Stimulated activated memory B cell treated with anti-CD40 and anti-IgM and Interleukin-4, amounts not matched to agents 10 μg/mL and 1 μg/mL and 100 μg/mL, for 72 hours (primary cell): Measurements from ENCODE around the gene RUFY4.
"Not testable (repeated sequence)": the region's sequence is repeated elsewhere in the genome, so short reads cannot be mapped to it uniquely, and the experiment has no call there.

Experiments used
- ATAC-seq: fragments of 150-1000 bp; cut with Tn5 transposase; 2 replicates; pipeline ENCODE4 v1.10.0; 2021
- H3K27ac Mint-ChIP-seq: one replicate; pipeline ENCODE4 v1.8.0; 2022; ENCODE audit warnings: mild to moderate bottlenecking, mixed read lengths
- H3K27me3 Mint-ChIP-seq: one replicate; pipeline ENCODE4 v1.8.0; 2022; ENCODE audit warnings: mixed read lengths
- H3K36me3 Mint-ChIP-seq: one replicate; pipeline ENCODE4 v1.8.0; 2022; ENCODE audit warnings: mixed read lengths
- H3K4me1 Mint-ChIP-seq: one replicate; pipeline ENCODE4 v1.8.0; 2022; ENCODE audit warnings: mixed read lengths
- H3K4me3 Mint-ChIP-seq: one replicate; pipeline ENCODE4 v1.8.0; 2022; ENCODE audit warnings: mild to moderate bottlenecking, moderate library complexity, mixed read lengths
- H3K9me3 Mint-ChIP-seq: one replicate; pipeline ENCODE4 v1.8.0; 2022; ENCODE audit warnings: mixed read lengths

The RUFY4 gene

DNA sequence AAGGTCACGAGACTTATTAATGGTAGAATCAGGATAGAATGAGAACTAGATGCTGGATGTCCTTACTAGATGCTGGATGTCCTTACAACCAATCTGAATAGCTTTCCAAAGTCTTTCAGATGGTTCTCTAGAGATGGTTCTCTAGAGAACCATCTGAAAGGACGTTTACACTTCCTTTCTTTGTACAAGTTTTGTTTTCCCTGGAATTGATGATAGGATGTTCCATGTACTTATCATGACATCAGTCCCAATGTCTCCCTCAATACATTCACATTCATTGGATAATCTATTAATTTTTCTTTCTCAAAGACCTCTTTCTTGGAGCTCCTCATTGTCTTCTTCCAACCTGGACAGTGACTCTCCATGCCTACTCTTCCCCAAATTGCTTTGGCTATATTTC is 28.2 kb upstream of the RUFY4 start:
- H3K9me3 Mint-ChIP-seq, result peaks cover 9% of the 10 kb centered on the region
- no peak for ATAC-seq
- H3K4me3 Mint-ChIP-seq, result no peak overlapping the region
- peaks cover 22% of the 10 kb centered on the region for H3K27me3 Mint-ChIP-seq
- peaks cover 12% of the 10 kb centered on the region for H3K36me3 Mint-ChIP-seq
- no peak overlapping the region for H3K27ac Mint-ChIP-seq
- peaks cover under 1% of the 10 kb centered on the region for H3K4me1 Mint-ChIP-seq

DNA sequence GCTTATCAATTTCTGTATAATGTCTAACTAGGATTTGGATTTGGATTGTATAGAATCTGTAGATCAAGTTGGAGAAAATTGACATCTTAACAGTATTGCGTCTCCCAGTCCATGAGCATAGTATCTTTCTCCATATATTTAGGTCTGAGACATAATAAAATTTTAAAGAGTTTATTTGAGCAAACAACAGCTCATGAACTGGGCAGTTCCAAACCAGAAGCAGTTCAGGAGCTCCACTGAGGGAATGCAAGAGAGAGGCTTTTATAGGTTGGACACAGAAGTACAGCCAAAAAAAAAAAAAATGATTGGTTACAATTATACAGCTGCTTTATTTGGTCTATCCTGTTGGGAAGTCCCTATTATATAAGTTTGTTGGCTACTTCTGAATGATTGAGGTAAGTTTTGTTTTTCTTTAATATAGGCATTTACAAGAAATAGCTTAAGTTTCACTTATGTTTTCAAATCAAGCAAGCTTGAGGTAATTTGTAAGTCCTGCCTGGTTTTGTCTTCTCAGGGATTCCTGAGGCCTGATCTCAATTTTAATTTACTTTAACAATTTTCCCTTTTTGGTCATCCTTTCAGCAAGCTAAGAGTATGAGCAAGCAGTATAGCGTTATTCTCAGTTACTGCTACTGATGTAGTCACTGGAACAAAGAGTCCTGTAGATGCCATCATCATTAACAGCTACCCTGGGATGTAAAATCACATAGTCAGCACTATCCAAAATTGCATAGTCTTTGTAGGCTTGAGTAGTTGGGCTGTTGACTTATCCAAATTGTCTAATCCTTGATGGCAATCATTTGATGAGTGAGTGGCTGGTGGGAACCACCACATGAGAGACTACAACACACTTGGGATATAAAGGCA is 27.5 kb upstream of the RUFY4 start:
- Mint-ChIP-seq H3K27ac (no peak overlapping the region), H3K36me3 (peaks cover 12% of the 10 kb centered on the region), H3K4me3 (no peak overlapping the region), H3K4me1 (peaks cover 7% of the 10 kb centered on the region), H3K9me3 (peaks cover 9% of the 10 kb centered on the region), H3K27me3 (peaks cover 22% of the 10 kb centered on the region)
- ATAC-seq, result no peak

DNA sequence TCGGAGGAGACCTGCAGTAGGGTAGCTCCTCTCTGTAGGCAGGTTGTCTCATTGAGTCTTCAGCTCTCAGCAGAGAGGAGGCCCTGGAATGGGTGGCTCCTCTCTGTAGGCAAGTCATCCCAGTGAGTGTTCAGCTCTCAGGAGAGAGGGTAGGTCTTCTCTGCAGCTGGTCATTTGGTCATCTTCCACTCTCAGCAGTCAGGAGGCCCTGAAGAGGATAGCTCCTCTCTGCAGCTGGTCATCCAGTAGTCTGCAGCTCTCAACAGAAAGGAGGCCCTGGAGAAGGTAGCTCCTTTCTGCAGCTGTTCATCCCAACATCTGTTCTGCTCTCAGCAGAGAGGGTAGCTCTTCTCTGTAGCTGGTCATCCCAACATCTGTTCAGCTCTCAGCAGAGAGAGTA is 26.0 kb upstream of the RUFY4 start:
- Mint-ChIP-seq H3K27ac (no peak overlapping the region), H3K27me3 (peaks cover 22% of the 10 kb centered on the region), H3K4me3 (no peak overlapping the region), H3K9me3 (peaks cover 9% of the 10 kb centered on the region), H3K36me3 (peaks cover 12% of the 10 kb centered on the region), H3K4me1 (peaks cover 8% of the 10 kb centered on the region)
- no peak for ATAC-seq

- H3K36me3 Mint-ChIP-seq, result peaks cover 12% of the 10 kb centered on the region
- H3K4me1 Mint-ChIP-seq, result peaks cover 15% of the 10 kb centered on the region
Observed at GRCh38 chr2:218043701-218044109, 25.3 kb upstream of the RUFY4 start.

GRCh38 chr2:218044599-218044998 is 24.5 kb upstream of the RUFY4 start:
- H3K27ac Mint-ChIP-seq, H3K4me3 Mint-ChIP-seq, ATAC-seq: not testable (repeated sequence)
- Mint-ChIP-seq H3K36me3 (peaks cover 12% of the 10 kb centered on the region), H3K27me3 (peaks cover 19% of the 10 kb centered on the region), H3K9me3 (peaks cover 13% of the 10 kb centered on the region), H3K4me1 (peaks cover 18% of the 10 kb centered on the region)

More at GRCh38 chr2:218043701-218044109, 25.3 kb upstream of the RUFY4 start:
- no peak overlapping the region for H3K27ac Mint-ChIP-seq
- peaks cover 10% of the 10 kb centered on the region for H3K9me3 Mint-ChIP-seq
- ATAC-seq, result no peak
- H3K27me3 Mint-ChIP-seq, result peaks cover 24% of the 10 kb centered on the region
- no peak overlapping the region for H3K4me3 Mint-ChIP-seq

DNA sequence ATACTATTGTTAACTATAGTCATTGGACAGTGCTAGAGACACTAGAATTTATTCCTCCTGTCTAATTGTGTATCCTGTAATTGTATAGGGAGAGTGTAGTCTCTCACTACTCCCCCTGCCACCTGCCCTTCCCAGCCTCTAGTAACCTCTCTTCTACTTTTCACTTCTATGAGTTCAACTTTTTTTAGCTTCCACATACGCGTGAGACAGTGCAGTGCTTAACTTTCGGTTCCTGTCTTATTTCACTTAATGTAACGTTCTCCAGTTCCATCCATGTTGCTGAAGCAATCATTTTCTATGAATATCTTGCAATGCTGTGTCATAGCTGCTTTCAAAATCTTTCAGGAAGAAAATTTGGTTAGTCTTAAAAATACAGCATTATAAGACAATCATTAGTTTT is 22.8 kb upstream of the RUFY4 start:
- H3K27ac Mint-ChIP-seq, result no peak overlapping the region
- peaks cover 18% of the 10 kb centered on the region for H3K4me1 Mint-ChIP-seq
- peaks cover 21% of the 10 kb centered on the region for H3K36me3 Mint-ChIP-seq
- peak; percentile 66 for ATAC-seq
- peaks cover 20% of the 10 kb centered on the region for H3K9me3 Mint-ChIP-seq
- no peak overlapping the region for H3K4me3 Mint-ChIP-seq
- peaks cover 19% of the 10 kb centered on the region for H3K27me3 Mint-ChIP-seq

GRCh38 chr2:218047536-218048225 is 21.4 kb upstream of the RUFY4 start:
- H3K27me3 Mint-ChIP-seq, result peaks cover 19% of the 10 kb centered on the region
- H3K4me1 Mint-ChIP-seq, result peaks cover 18% of the 10 kb centered on the region
- H3K9me3 Mint-ChIP-seq, result peaks cover 20% of the 10 kb centered on the region
- ATAC-seq, result no peak
- H3K4me3 Mint-ChIP-seq, result no peak overlapping the region
- no peak overlapping the region for H3K27ac Mint-ChIP-seq
- H3K36me3 Mint-ChIP-seq, result peaks cover 21% of the 10 kb centered on the region

GRCh38 chr2:218051903-218052302 is 17.1 kb upstream of the RUFY4 start:
- Mint-ChIP-seq H3K36me3 (peaks cover 9% of the 10 kb centered on the region), H3K4me1 (peaks cover 11% of the 10 kb centered on the region), H3K27ac (no peak overlapping the region), H3K4me3 (no peak overlapping the region), H3K27me3 (peaks cover 34% of the 10 kb centered on the region), H3K9me3 (peaks cover 12% of the 10 kb centered on the region)
- no peak for ATAC-seq

GRCh38 chr2:218059289-218059688 is 9.8 kb upstream of the RUFY4 start:
- H3K36me3 Mint-ChIP-seq, result no peaks in the 10 kb centered on the region
- H3K27me3 Mint-ChIP-seq, result peaks cover 34% of the 10 kb centered on the region
- no peak overlapping the region for H3K27ac Mint-ChIP-seq
- no peaks in the 10 kb centered on the region for H3K9me3 Mint-ChIP-seq
- H3K4me3 Mint-ChIP-seq, result no peak overlapping the region
- H3K4me1 Mint-ChIP-seq, result peaks cover 12% of the 10 kb centered on the region
- ATAC-seq, result no peak

GRCh38 chr2:218060118-218060517 is 8.9 kb upstream of the RUFY4 start:
- no peak for ATAC-seq
- H3K9me3 Mint-ChIP-seq, result no peaks in the 10 kb centered on the region
- peaks cover 36% of the 10 kb centered on the region for H3K27me3 Mint-ChIP-seq
- H3K27ac Mint-ChIP-seq, result no peak overlapping the region
- no peaks in the 10 kb centered on the region for H3K36me3 Mint-ChIP-seq
- H3K4me1 Mint-ChIP-seq, result peaks cover 12% of the 10 kb centered on the region
- no peak overlapping the region for H3K4me3 Mint-ChIP-seq

DNA sequence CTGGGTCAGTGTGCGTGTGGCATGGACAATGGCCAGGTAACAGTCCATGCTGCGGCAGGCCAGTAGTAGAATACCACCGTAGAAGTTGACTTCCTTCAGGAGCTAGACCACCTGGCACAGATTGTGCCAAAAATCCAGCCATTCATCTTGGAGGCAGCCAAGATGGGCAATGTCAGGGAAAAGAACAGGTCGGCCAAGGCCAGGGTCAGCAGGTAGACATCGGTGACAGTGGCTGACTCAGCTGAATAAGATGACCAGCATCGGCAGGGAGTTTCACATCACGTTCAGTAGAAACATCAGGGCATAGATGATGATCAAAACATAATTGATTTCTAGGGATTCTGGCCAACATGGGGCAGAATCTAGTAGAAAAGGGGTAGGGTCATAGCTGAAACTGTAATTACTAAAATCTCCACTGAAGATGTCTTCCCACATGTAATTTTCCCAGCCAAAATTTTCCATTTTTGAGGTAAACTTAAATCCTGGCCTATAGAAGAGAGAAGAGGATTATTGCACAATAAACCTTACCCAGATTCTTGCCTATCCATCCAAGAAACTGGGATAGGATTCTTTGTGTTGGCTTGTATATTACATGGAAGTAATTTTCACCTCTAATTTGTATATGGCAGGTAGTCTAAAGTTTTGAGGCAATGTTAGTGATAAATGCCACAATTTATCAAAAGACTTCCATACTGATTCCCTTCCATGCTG is 7.9 kb upstream of the RUFY4 start:
- no peak for ATAC-seq
- H3K27me3 Mint-ChIP-seq, result peaks cover 32% of the 10 kb centered on the region
- H3K4me3 Mint-ChIP-seq, result no peak overlapping the region
- no peaks in the 10 kb centered on the region for H3K9me3 Mint-ChIP-seq
- H3K4me1 Mint-ChIP-seq, result peaks cover 12% of the 10 kb centered on the region
- H3K27ac Mint-ChIP-seq, result no peak overlapping the region
- H3K36me3 Mint-ChIP-seq, result no peaks in the 10 kb centered on the region

GRCh38 chr2:218063486-218063885 is 5.6 kb upstream of the RUFY4 start:
- no peaks in the 10 kb centered on the region for H3K36me3 Mint-ChIP-seq
- H3K4me3 Mint-ChIP-seq, result no peak overlapping the region
- ATAC-seq, result peak; percentile 85

GRCh38 chr2:218063896-218064295 is 5.2 kb upstream of the RUFY4 start:
- Mint-ChIP-seq H3K27me3 (peaks cover 39% of the 10 kb centered on the region), H3K36me3 (no peaks in the 10 kb centered on the region), H3K4me3 (no peak overlapping the region), H3K27ac (peak overlapping the region; percentile 52), H3K9me3 (no peaks in the 10 kb centered on the region), H3K4me1 (peaks cover 18% of the 10 kb centered on the region)
- ATAC-seq, result no peak

More at GRCh38 chr2:218063486-218063885, 5.6 kb upstream of the RUFY4 start:
- H3K27ac Mint-ChIP-seq, result peak overlapping the region; percentile 52
- peaks cover 14% of the 10 kb centered on the region for H3K4me1 Mint-ChIP-seq
- no peaks in the 10 kb centered on the region for H3K9me3 Mint-ChIP-seq
- H3K27me3 Mint-ChIP-seq, result peaks cover 36% of the 10 kb centered on the region

- Mint-ChIP-seq H3K4me1 (peaks cover 23% of the 10 kb centered on the region), H3K27ac (no peak overlapping the region), H3K36me3 (no peaks in the 10 kb centered on the region), H3K27me3 (peaks cover 30% of the 10 kb centered on the region), H3K4me3 (no peak overlapping the region), H3K9me3 (no peaks in the 10 kb centered on the region)
- ATAC-seq, result peak; percentile 6
Observed at GRCh38 chr2:218065239-218066006, 3.6 kb upstream of the RUFY4 start.
